Endothelial cell of umbilical vein (primary cell): ENCODE data around the gene CLDN34. TPM values are rescaled to one million over a fixed set of nuclear protein-coding genes. Genes with fewer than 3 reads are reported as not detected.

Experiments
- BruUV-seq: library from RNA; stranded (reverse); fragments of 400-500 nt; replicated peaks from 2 replicates; lab custom pipeline; 2021; lab: Mats Ljungman, UMichigan
- CTCF ChIA-PET: fragments of 300-600, 350-600 bp; sonication (Branson Sonifier 250); formaldehyde crosslinking; loops from one replicate; lab custom pipeline; 2021; ENCODE audit warnings: antibody characterized with exemption, inconsistent platforms; lab: Charles Lee
- POLR2A ChIA-PET: fragments of 300-600, 350-600 bp; sonication (Branson Sonifier 250); formaldehyde crosslinking; loops from one replicate; lab custom pipeline; 2021; ENCODE audit warnings: antibody characterized with exemption, inconsistent platforms; lab: Charles Lee
- DNase-seq: peaks from one replicate; pipeline ENCODE4 v3.0.0-alpha.2; 2011; ENCODE audit warnings: low read depth, low spot score
- FAIRE-seq: peaks from 2 replicates; lab custom pipeline; 2011; peaks lifted over from hg19 to GRCh38; lab: Jason Lieb, UNC
- H2AFZ ChIP-seq: 2 replicates; pipeline ENCODE4 v1.6.0; 2012; ENCODE audit warnings: low read depth, low read length, control low read depth, inconsistent platforms
- H3K27ac ChIP-seq: 2 replicates; pipeline ENCODE4 v1.5.1; 2011; ENCODE audit warnings: low read depth, mild to moderate bottlenecking, control low read depth, low read length, moderate library complexity; ENCODE audit not compliant: insufficient read depth
- H3K27me3 ChIP-seq, 2 experiments: 2 replicates each; pipeline versions ENCODE4 v1.6.0 to v1.6.1; 2011; ENCODE audit warnings: low read length in 2 of 2, mixed read lengths in 1 of 2; ENCODE audit not compliant: control insufficient read depth in 2 of 2, insufficient read depth in 2 of 2
- H3K36me3 ChIP-seq, 2 experiments: 2 replicates in 1 of 2; 3 replicates in 1 of 2; pipeline ENCODE4 v1.5.1; 2011; ENCODE audit warnings: low read length in 2 of 2, mild to moderate bottlenecking in 1 of 2, moderate library complexity in 1 of 2; ENCODE audit not compliant: control insufficient read depth in 2 of 2, insufficient read depth in 2 of 2; ENCODE audit errors: extremely low read depth in 1 of 2
- H3K4me1 ChIP-seq: 3 replicates; pipeline ENCODE4 v1.5.1; 2011; ENCODE audit warnings: mild to moderate bottlenecking, low read length; ENCODE audit not compliant: control insufficient read depth, insufficient read depth; ENCODE audit errors: extremely low read depth
- H3K4me2 ChIP-seq: 2 replicates; pipeline ENCODE4 v1.6.1; 2011; ENCODE audit warnings: low read length, control low read depth, mixed read lengths; ENCODE audit not compliant: insufficient read depth
- H3K4me3 ChIP-seq, 3 experiments: fragments of 200-600 bp in 1 of 3; sonication (generic), shearing (Covaris generic) in 1 of 3; replicated peaks in 1 of 3; 2 replicates each; pipeline ENCODE4 v1.5.1; 2011 to 2016; ENCODE audit warnings: control low read depth in 3 of 3, low read length in 3 of 3, mild to moderate bottlenecking in 2 of 3, inconsistent platforms in 1 of 3, low read depth in 1 of 3, moderate library complexity in 1 of 3; ENCODE audit not compliant: insufficient read depth in 1 of 3
- H3K79me2 ChIP-seq: 2 replicates; pipeline ENCODE4 v1.6.0; 2012; ENCODE audit warnings: low read length, inconsistent platforms; ENCODE audit not compliant: control insufficient read depth, insufficient read depth
- H3K9ac ChIP-seq: replicated peaks from 2 replicates; pipeline ENCODE3; 2011; ENCODE audit warnings: low read length, control low read depth; ENCODE audit not compliant: insufficient read depth; ENCODE audit errors: extremely low read depth
- H3K9me1 ChIP-seq: replicated peaks from 3 replicates; pipeline ENCODE4 v1.6.0; 2011; ENCODE audit warnings: mild to moderate bottlenecking, low read length; ENCODE audit not compliant: control insufficient read depth, insufficient read depth; ENCODE audit errors: extremely low read depth
- H3K9me3 ChIP-seq: replicated peaks from 2 replicates; pipeline ENCODE4 v1.5.1; 2012; ENCODE audit warnings: low read length, inconsistent platforms; ENCODE audit not compliant: control insufficient read depth, insufficient read depth
- H4K20me1 ChIP-seq: replicated peaks from 2 replicates; pipeline ENCODE3; 2011; ENCODE audit warnings: mild to moderate bottlenecking, low read length; ENCODE audit not compliant: control insufficient read depth, insufficient read depth; ENCODE audit errors: extremely low read depth
- EZH2 ChIP-seq: IDR thresholded peaks from 2 replicates; pipeline ENCODE4 v1.6.1; 2012; ENCODE audit warnings: borderline replicate concordance, low read depth, mild to moderate bottlenecking, moderate library complexity, low read length, inconsistent platforms; ENCODE audit not compliant: severe bottlenecking
- FOS ChIP-seq: IDR thresholded peaks from 2 replicates; pipeline ENCODE4 v1.6.1; 2011; ENCODE audit warnings: mild to moderate bottlenecking, low read length, moderate library complexity, borderline replicate concordance; ENCODE audit not compliant: insufficient read depth
- GATA2 ChIP-seq: IDR thresholded peaks from 2 replicates; pipeline ENCODE4 v1.7.0; 2011; ENCODE audit warnings: low read depth, mild to moderate bottlenecking, moderate library complexity, mixed read lengths, low read length; ENCODE audit not compliant: insufficient read length, insufficient read depth
- JUN ChIP-seq: IDR thresholded peaks from 2 replicates; pipeline ENCODE4 v1.6.1; 2011; ENCODE audit warnings: borderline replicate concordance, low read depth; ENCODE audit not compliant: insufficient read length, insufficient read depth
- MYC ChIP-seq: IDR thresholded peaks from one replicate; pipeline ENCODE4 v1.6.1; 2011; ENCODE audit warnings: mild to moderate bottlenecking, low read depth, low read length
- POLR2A ChIP-seq: IDR thresholded peaks from 2 replicates; pipeline ENCODE4 v1.6.1; 2012; ENCODE audit warnings: low read depth, mild to moderate bottlenecking, control low read depth, low read length
- POLR2AphosphoS5 ChIP-seq: IDR thresholded peaks from 2 replicates; pipeline ENCODE4 v1.6.1; 2012; ENCODE audit warnings: low read depth, mild to moderate bottlenecking, control low read depth, low read length, moderate library complexity; ENCODE audit not compliant: insufficient read depth
- dilution Hi-C: fragments of 300-500 bp; cut with MboI; formaldehyde crosslinking; loops from one replicate; pipeline ENCODE4 v1.15.0; 2019; ENCODE audit warnings: low sequenced_read_pairs; ENCODE audit not compliant: extremely low pct_ligation_motif_present
- intact Hi-C: fragments of 100-400 bp; cut with micrococcal nuclease; formaldehyde crosslinking; loops from one replicate; pipeline ENCODE4 v1.10.0; 2022
- polyA plus RNA-seq, 4 experiments: library from polyadenylated mRNA; depleted of rRNA in 3 of 4; stranded (reverse) in 3 of 4; unstranded in 1 of 4; fragments of >200 nt; gene quantifications; 2 replicates each; pipeline versions ENCODE4 v1.2.1 to v1.2.3, GENCODE V29; 2011 to 2012; ENCODE audit warnings: missing spikeins in 1 of 4
- total RNA-seq: library from RNA; stranded (reverse); gene quantifications from 2 replicates; pipeline ENCODE4 v1.2.3, GENCODE V29; 2021
- TF ChIP-seq, protein P1 (sequence below), 2 donors: IDR thresholded peaks; 1 replicate in 1 of 2; 2 replicates in 1 of 2; pipeline ENCODE4 v1.5.1; 2011; ENCODE audit warnings: low read length in 2 of 2, mild to moderate bottlenecking in 2 of 2, moderate library complexity in 2 of 2, control low read depth in 1 of 2, inconsistent platforms in 1 of 2, low read depth in 1 of 2; ENCODE audit not compliant: insufficient read depth in 1 of 2; ENCODE audit errors: extremely low read depth in 1 of 2
- TF ChIP-seq, protein P2 (sequence below): IDR thresholded peaks from 2 replicates; pipeline ENCODE4 v1.6.1; 2011; ENCODE audit not compliant: insufficient read depth, insufficient read length

CLDN34 gene
- total and polyA plus RNA-seq, 2 donors (not counting 3 experiments of a cell fraction or from before 2014, with no cell fraction given) = 0.08 to 0.46 TPM

DNA sequence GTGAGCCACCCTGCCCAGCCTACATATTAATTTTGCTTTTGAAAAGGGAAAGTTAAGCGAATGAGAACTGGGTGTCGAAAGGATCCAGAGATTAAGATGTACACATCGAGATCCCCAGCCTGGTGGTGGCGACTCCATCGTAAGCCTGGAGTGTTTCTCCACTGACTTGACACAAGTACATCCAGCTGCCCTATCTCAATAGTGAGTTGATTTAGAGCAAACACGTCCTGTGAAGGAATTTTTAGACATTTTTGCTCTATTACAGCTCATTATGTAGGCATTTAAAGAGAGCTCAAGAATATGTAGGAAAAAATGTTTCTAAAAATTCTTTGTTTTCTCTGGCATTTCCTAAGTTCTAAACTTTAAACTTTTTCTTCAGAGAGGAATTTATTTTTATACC, 11.7 kb upstream of the CLDN34 start:
- DNase-seq (no peak), FAIRE-seq (no peak)
- ChIA-PET POLR2A (no interaction called here), CTCF (no interaction called here)
- no peak overlapping the region for H3K4me3 ChIP-seq
- H3K36me3 ChIP-seq = no peaks in the 10 kb centered on the region
- dilution Hi-C loops (no loop called here), intact Hi-C loops (no loop called here)
- H3K9ac ChIP-seq = no peak overlapping the region
- TF ChIP-seq, protein P1, sequence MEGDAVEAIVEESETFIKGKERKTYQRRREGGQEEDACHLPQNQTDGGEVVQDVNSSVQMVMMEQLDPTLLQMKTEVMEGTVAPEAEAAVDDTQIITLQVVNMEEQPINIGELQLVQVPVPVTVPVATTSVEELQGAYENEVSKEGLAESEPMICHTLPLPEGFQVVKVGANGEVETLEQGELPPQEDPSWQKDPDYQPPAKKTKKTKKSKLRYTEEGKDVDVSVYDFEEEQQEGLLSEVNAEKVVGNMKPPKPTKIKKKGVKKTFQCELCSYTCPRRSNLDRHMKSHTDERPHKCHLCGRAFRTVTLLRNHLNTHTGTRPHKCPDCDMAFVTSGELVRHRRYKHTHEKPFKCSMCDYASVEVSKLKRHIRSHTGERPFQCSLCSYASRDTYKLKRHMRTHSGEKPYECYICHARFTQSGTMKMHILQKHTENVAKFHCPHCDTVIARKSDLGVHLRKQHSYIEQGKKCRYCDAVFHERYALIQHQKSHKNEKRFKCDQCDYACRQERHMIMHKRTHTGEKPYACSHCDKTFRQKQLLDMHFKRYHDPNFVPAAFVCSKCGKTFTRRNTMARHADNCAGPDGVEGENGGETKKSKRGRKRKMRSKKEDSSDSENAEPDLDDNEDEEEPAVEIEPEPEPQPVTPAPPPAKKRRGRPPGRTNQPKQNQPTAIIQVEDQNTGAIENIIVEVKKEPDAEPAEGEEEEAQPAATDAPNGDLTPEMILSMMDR (IDR thresholded peaks at IDR 0.05; ENCODE audit: extremely low read depth in 1 of 2, insufficient read depth in 1 of 2, low read depth in 1 of 2, low read length in 2 of 2) = no peak
- TF ChIP-seq POLR2AphosphoS5 (no peak), MYC (no peak), EZH2 (no peak), JUN (no peak), POLR2A (no peak), GATA2 (no peak), FOS (no peak)
- TF ChIP-seq, protein P2, sequence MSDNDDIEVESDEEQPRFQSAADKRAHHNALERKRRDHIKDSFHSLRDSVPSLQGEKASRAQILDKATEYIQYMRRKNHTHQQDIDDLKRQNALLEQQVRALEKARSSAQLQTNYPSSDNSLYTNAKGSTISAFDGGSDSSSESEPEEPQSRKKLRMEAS = no peak
- H3K27ac ChIP-seq = no peak overlapping the region
- H3K9me1 ChIP-seq = no peaks in the 10 kb centered on the region
- H4K20me1 ChIP-seq = no peaks in the 10 kb centered on the region
- no peaks in the 10 kb centered on the region for H3K9me3 ChIP-seq
- no peaks in the 10 kb centered on the region for H3K4me1 ChIP-seq
- no peak overlapping the region for H3K4me2 ChIP-seq
- no peaks in the 10 kb centered on the region for H3K27me3 ChIP-seq
- BruUV-seq = no TSS peak
- no peak overlapping the region for H2AFZ ChIP-seq
- H3K79me2 ChIP-seq = no peaks in the 10 kb centered on the region
